ENCODE results near the gene CDC42SE2.

GRCh38 chr5:131254741-131255140, 9.1 kb upstream of the CDC42SE2 start:
- TF ChIP-seq CTCF (IDR thresholded peaks at IDR 0.05) (no peak), POLR2A (IDR thresholded peaks at IDR 0.05) (no peak)
